Astrocyte (in vitro differentiated cells and primary cell): ENCODE measurements around the gene WDR5. TPM values are rescaled to one million over a fixed set of nuclear protein-coding genes. Genes with fewer than 3 reads are reported as not detected.

ENCODE experiments used
- DNase-seq: peaks from one replicate; pipeline ENCODE4 v3.0.0-alpha.2; 2010; ENCODE audit warnings: low read depth
- FAIRE-seq: peaks from 2 replicates; lab custom pipeline; 2011; peaks lifted over from hg19 to GRCh38; lab: Jason Lieb, UNC
- H2AFZ ChIP-seq: 2 replicates; pipeline ENCODE4 v1.6.0; 2012; ENCODE audit warnings: low read depth, low read length, inconsistent platforms
- H3K27ac ChIP-seq: 2 replicates; pipeline ENCODE4 v1.5.1; 2011; ENCODE audit warnings: low read depth, low read length, inconsistent platforms
- H3K27me3 ChIP-seq: 2 replicates; pipeline ENCODE4 v1.6.0; 2011; ENCODE audit warnings: low read length, inconsistent platforms; ENCODE audit not compliant: insufficient read depth
- H3K36me3 ChIP-seq: 2 replicates; pipeline ENCODE4 v1.5.1; 2011; ENCODE audit warnings: low read length, inconsistent platforms; ENCODE audit not compliant: insufficient read depth
- H3K4me1 ChIP-seq: 2 replicates; pipeline ENCODE4 v1.5.1; 2011; ENCODE audit warnings: low read length, inconsistent platforms; ENCODE audit not compliant: insufficient read depth
- H3K4me2 ChIP-seq: 2 replicates; pipeline ENCODE4 v1.6.0; 2012; ENCODE audit warnings: low read length, inconsistent platforms
- H3K4me3 ChIP-seq: 2 replicates; pipeline ENCODE4 v1.5.1; 2011; ENCODE audit warnings: low read depth, mild to moderate bottlenecking, low read length, inconsistent platforms; ENCODE audit not compliant: insufficient read depth
- H3K79me2 ChIP-seq: 2 replicates; pipeline ENCODE4 v1.6.0; 2012; ENCODE audit warnings: mild to moderate bottlenecking, low read length, inconsistent platforms; ENCODE audit not compliant: insufficient read depth
- H3K9ac ChIP-seq: 2 replicates; pipeline ENCODE4 v1.6.0; 2012; ENCODE audit warnings: mild to moderate bottlenecking, low read length, inconsistent platforms
- H3K9me3 ChIP-seq: 2 replicates; pipeline ENCODE4 v1.5.1; 2012; ENCODE audit warnings: low read depth, mild to moderate bottlenecking, low read length, inconsistent platforms; ENCODE audit not compliant: insufficient read depth
- H4K20me1 ChIP-seq: 2 replicates; pipeline ENCODE4 v1.6.0; 2012; ENCODE audit warnings: low read length, inconsistent platforms; ENCODE audit not compliant: insufficient read depth
- H3K27ac Mint-ChIP-seq: one replicate; pipeline ENCODE4 v1.8.0; 2021; ENCODE audit warnings: mild to moderate bottlenecking, mixed read lengths; ENCODE audit not compliant: unreplicated experiment
- H3K27me3 Mint-ChIP-seq: one replicate; pipeline ENCODE4 v1.8.0; 2021; ENCODE audit warnings: low read depth, mixed read lengths; ENCODE audit not compliant: unreplicated experiment
- H3K36me3 Mint-ChIP-seq: one replicate; pipeline ENCODE4 v1.8.0; 2021; ENCODE audit warnings: low read depth, mixed read lengths; ENCODE audit not compliant: unreplicated experiment
- H3K4me1 Mint-ChIP-seq: one replicate; pipeline ENCODE4 v1.8.0; 2021; ENCODE audit warnings: low read depth, mixed read lengths; ENCODE audit not compliant: unreplicated experiment
- H3K4me3 Mint-ChIP-seq: one replicate; pipeline ENCODE4 v1.8.0; 2021; ENCODE audit warnings: mild to moderate bottlenecking, moderate library complexity, mixed read lengths; ENCODE audit not compliant: unreplicated experiment
- H3K9me3 Mint-ChIP-seq: one replicate; pipeline ENCODE4 v1.8.0; 2021; ENCODE audit warnings: mild to moderate bottlenecking, mixed read lengths; ENCODE audit not compliant: unreplicated experiment
- EZH2 ChIP-seq: IDR thresholded peaks from 2 replicates; pipeline ENCODE4 v1.6.1; 2012; ENCODE audit warnings: mild to moderate bottlenecking, low read length, inconsistent platforms; ENCODE audit not compliant: insufficient read depth
- total RNA-seq: library from RNA; stranded (reverse); gene quantifications from 2 replicates; pipeline ENCODE4 v1.2.1, GENCODE V29; 2021
- TF ChIP-seq, protein P1 (sequence below): IDR thresholded peaks from 2 replicates; pipeline ENCODE4 v1.5.1; 2011; ENCODE audit warnings: low read depth, mild to moderate bottlenecking, inconsistent platforms, low read length, moderate library complexity; ENCODE audit not compliant: insufficient read depth

WDR5 gene
- total RNA-seq, 1 donor from 2014 or later: 28.1 TPM

DNA sequence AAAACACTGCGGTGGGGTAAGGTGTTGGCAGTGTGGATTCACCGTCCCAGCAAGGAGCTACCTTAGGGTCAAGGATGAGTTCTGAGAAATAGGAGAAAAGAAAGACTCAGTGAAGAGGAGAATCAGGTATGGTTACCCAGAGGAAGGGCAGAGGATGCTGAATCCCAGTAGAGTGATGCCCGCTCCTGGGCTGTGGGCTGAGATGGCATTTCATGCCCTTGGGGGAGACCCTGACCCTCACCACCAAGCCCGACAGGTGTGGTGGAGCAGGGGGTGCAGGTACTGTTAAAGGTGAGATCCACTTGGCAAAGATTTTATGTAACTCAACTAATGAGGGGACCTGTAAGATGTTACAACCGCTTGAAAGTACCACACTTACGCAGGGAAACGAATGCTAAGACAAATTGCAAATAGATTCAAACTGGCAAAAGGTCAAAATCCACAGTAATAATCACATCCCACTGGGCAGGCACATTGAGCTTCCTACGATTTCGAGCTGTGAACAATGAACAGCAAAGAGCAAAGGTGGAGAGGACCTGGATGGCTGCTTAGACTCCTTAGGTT lies 26.4 kb downstream of the WDR5 start:
- H3K9ac ChIP-seq: no peak overlapping the region
- no peak overlapping the region for H3K4me2 ChIP-seq
- FAIRE-seq (no peak), DNase-seq (no peak)
- peaks cover 11% of the 10 kb centered on the region for H3K36me3 ChIP-seq
- H3K27ac ChIP-seq: no peak overlapping the region
- Mint-ChIP-seq H3K9me3 (no peaks in the 10 kb centered on the region), H3K4me3 (peak overlapping the region; percentile 48), H3K27me3 (no peaks in the 10 kb centered on the region), H3K27ac (no peak overlapping the region), H3K4me1 (no peaks in the 10 kb centered on the region), H3K36me3 (peaks cover 5% of the 10 kb centered on the region)
- H3K4me1 ChIP-seq: peaks cover 8% of the 10 kb centered on the region
- no peaks in the 10 kb centered on the region for H3K27me3 ChIP-seq
- H3K79me2 ChIP-seq: no peaks in the 10 kb centered on the region
- TF ChIP-seq, protein P1, sequence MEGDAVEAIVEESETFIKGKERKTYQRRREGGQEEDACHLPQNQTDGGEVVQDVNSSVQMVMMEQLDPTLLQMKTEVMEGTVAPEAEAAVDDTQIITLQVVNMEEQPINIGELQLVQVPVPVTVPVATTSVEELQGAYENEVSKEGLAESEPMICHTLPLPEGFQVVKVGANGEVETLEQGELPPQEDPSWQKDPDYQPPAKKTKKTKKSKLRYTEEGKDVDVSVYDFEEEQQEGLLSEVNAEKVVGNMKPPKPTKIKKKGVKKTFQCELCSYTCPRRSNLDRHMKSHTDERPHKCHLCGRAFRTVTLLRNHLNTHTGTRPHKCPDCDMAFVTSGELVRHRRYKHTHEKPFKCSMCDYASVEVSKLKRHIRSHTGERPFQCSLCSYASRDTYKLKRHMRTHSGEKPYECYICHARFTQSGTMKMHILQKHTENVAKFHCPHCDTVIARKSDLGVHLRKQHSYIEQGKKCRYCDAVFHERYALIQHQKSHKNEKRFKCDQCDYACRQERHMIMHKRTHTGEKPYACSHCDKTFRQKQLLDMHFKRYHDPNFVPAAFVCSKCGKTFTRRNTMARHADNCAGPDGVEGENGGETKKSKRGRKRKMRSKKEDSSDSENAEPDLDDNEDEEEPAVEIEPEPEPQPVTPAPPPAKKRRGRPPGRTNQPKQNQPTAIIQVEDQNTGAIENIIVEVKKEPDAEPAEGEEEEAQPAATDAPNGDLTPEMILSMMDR: no peak
- TF ChIP-seq EZH2: no peak
- H2AFZ ChIP-seq: no peak overlapping the region
- H3K4me3 ChIP-seq: no peak overlapping the region
- no peaks in the 10 kb centered on the region for H3K9me3 ChIP-seq
- H4K20me1 ChIP-seq: no peaks in the 10 kb centered on the region

DNA sequence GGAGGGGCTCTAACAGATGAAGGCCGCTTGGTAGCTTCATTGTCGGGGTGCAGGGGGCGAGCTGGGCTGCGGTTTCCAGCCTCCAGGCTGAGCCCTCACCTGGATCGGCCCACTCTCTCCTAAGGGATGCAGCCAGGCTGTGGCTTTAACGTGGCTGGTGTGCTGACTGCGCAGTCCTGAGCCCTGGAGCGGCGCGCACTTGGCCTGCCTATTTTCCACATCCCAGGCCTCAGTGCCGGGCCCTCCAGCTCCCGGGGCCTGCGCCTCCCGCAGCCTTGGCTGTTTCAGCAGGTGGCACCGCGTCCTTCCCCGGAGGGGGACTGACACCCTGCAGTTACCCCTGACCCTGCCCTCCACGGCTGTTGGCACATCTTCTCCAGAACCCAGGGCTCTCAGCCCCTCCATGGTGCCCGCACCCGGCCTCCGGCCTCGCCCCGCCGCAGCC lies 27.1 kb downstream of the WDR5 start:
- no peak overlapping the region for H3K27ac ChIP-seq

More for the DNA sequence above, 27.1 kb downstream of the WDR5 start:
- no peaks in the 10 kb centered on the region for H3K27me3 Mint-ChIP-seq
- Histone ChIP-seq H3K9me3 (no peaks in the 10 kb centered on the region), H3K4me3 (no peak overlapping the region), H3K27me3 (no peaks in the 10 kb centered on the region), H4K20me1 (no peaks in the 10 kb centered on the region), H2AFZ (peak overlapping the region; percentile 89), H3K9ac (no peak overlapping the region), H3K79me2 (no peaks in the 10 kb centered on the region), H3K4me2 (no peak overlapping the region), H3K4me1 (peaks cover 8% of the 10 kb centered on the region), H3K36me3 (peaks cover 8% of the 10 kb centered on the region)
- DNase-seq: no peak
- no peak for FAIRE-seq
- H3K27ac Mint-ChIP-seq: no peak overlapping the region
- no peaks in the 10 kb centered on the region for H3K4me1 Mint-ChIP-seq
- TF ChIP-seq, protein P1: no peak
- TF ChIP-seq EZH2: no peak
- H3K4me3 Mint-ChIP-seq: no peak overlapping the region
- no peaks in the 10 kb centered on the region for H3K9me3 Mint-ChIP-seq
- H3K36me3 Mint-ChIP-seq: peaks cover 1% of the 10 kb centered on the region
